ENCODE measurements around the gene PLEKHO2.

DNA sequence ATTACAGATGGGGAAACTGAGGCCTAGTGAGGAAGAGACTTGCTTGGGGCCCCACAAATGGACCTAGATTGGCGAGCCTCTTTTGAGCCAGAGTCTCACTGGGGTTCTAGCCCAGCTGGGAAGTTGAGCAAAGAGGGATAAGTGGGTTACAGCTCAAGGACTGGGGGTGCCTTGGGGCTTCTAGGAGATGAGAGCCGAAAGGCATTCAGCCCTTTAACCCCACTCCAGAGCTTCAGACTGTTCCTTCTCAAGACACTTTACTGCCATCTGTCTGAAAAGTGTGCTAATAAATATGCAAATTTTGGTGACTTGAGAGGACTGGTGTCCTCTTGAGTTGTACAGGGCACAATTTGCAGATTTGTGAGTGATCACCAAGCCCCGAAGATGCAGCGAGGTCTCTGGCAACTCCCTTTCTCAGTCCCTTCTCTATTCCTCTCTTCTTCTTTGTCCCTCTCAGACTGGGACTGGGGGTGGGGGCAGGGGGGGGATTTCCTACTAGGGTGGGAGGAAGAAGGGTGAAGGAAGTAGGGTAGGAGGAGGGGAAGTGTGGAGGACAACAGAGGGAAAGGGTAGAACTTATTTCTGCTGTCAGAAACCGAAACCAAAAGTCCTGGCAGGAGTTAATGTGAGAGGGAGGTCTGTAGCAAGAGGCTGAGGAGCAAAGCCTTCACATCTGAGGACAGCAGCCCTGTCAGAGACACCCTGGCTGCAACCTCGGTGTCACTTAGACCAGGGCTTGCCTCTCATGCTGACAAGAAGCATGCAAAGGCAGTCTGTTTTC is 53.8 kb downstream of the PLEKHO2 start:
- TF ChIP-seq, protein P1, sequence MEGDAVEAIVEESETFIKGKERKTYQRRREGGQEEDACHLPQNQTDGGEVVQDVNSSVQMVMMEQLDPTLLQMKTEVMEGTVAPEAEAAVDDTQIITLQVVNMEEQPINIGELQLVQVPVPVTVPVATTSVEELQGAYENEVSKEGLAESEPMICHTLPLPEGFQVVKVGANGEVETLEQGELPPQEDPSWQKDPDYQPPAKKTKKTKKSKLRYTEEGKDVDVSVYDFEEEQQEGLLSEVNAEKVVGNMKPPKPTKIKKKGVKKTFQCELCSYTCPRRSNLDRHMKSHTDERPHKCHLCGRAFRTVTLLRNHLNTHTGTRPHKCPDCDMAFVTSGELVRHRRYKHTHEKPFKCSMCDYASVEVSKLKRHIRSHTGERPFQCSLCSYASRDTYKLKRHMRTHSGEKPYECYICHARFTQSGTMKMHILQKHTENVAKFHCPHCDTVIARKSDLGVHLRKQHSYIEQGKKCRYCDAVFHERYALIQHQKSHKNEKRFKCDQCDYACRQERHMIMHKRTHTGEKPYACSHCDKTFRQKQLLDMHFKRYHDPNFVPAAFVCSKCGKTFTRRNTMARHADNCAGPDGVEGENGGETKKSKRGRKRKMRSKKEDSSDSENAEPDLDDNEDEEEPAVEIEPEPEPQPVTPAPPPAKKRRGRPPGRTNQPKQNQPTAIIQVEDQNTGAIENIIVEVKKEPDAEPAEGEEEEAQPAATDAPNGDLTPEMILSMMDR (IDR thresholded peaks at IDR 0.05) = no peak
- TF ChIP-seq POLR2A (IDR thresholded peaks at IDR 0.05) = no peak
